Upper lobe of right lung (tissue), 1 donor: ENCODE results near the gene FEM1C. TPM values are rescaled to one million over a fixed set of nuclear protein-coding genes. Genes with fewer than 3 reads are reported as not detected.

Experiments
- ATAC-seq: fragments of 200-7000 bp; cut with Tn5 transposase; one replicate; pipeline ENCODE4 v1.9.1; 2020; ENCODE audit warnings: mild to moderate bottlenecking, moderate library complexity
- DNase-seq: peaks from one replicate; pipeline ENCODE4 v3.0.0-alpha.2; 2020
- H3K27ac ChIP-seq: fragments of 200-600 bp; one replicate; pipeline ENCODE4 v1.8.0; 2022
- H3K27me3 ChIP-seq: fragments of 200-600 bp; one replicate; pipeline ENCODE4 v1.8.0; 2022; ENCODE audit warnings: mild to moderate bottlenecking
- H3K36me3 ChIP-seq: fragments of 200-600 bp; one replicate; pipeline ENCODE4 v1.8.0; 2022
- H3K4me1 ChIP-seq: fragments of 200-600 bp; one replicate; pipeline ENCODE4 v1.8.0; 2022
- H3K4me3 ChIP-seq: fragments of 200-600 bp; one replicate; pipeline ENCODE4 v1.8.0; 2022; ENCODE audit warnings: mild to moderate bottlenecking
- H3K9me3 ChIP-seq: fragments of 200-600 bp; one replicate; pipeline ENCODE4 v1.8.0; 2022
- CTCF ChIP-seq: fragments of 200-600 bp; IDR thresholded peaks from one replicate; pipeline ENCODE4 v1.8.0; 2022; ENCODE audit warnings: antibody characterized with exemption
- intact Hi-C: fragments of 100-400 bp; cut with DNase I; formaldehyde crosslinking; loops from one replicate; pipeline ENCODE4 v1.11.0; 2022
- total RNA-seq: library from RNA; stranded (reverse); fragmentation: NEBNext Ultra II Directional; extraction: Animal tissue kit (Norgen Biotek cat#: 25700); gene quantifications from one replicate; pipeline ENCODE4 v1.2.1, GENCODE V29; 2021
- donor health status: DM: no; HTN: yes; CAD: no; lungs with severe emphysema.

Gene FEM1C
- total RNA-seq, 1 donor from 2014 or later, result 26.1 TPM

- no peak for DNase-seq
- H3K36me3 ChIP-seq, result no peaks in the 10 kb centered on the region
- TF ChIP-seq CTCF, result no peak
- no peaks in the 10 kb centered on the region for H3K27me3 ChIP-seq
- no peak overlapping the region for H3K27ac ChIP-seq
- intact Hi-C loops, result no loop called here
- no peak for ATAC-seq
- no peaks in the 10 kb centered on the region for H3K4me1 ChIP-seq
- no peaks in the 10 kb centered on the region for H3K9me3 ChIP-seq
- no peak overlapping the region for H3K4me3 ChIP-seq
Measured at GRCh38 chr5:115510145-115510645, 34.4 kb downstream of the FEM1C start.

- H3K4me1 ChIP-seq, result no peaks in the 10 kb centered on the region
- TF ChIP-seq CTCF, result no peak
- no peak for DNase-seq
- no peak overlapping the region for H3K27ac ChIP-seq
- no peaks in the 10 kb centered on the region for H3K27me3 ChIP-seq
- H3K4me3 ChIP-seq, result no peak overlapping the region
- no peaks in the 10 kb centered on the region for H3K9me3 ChIP-seq
- no peak for ATAC-seq
- intact Hi-C loops, result no loop called here
- H3K36me3 ChIP-seq, result no peaks in the 10 kb centered on the region
Measured at GRCh38 chr5:115509547-115509946, 35.0 kb downstream of the FEM1C start.

- intact Hi-C loops, result no loop called here
- no peaks in the 10 kb centered on the region for H3K36me3 ChIP-seq
- no peak overlapping the region for H3K4me3 ChIP-seq
- H3K27ac ChIP-seq, result no peak overlapping the region
- ATAC-seq, result no peak
- H3K9me3 ChIP-seq, result no peaks in the 10 kb centered on the region
- no peaks in the 10 kb centered on the region for H3K4me1 ChIP-seq
- no peak for DNase-seq
- H3K27me3 ChIP-seq, result no peaks in the 10 kb centered on the region
- no peak for TF ChIP-seq CTCF
Measured at GRCh38 chr5:115507681-115508080, 36.9 kb downstream of the FEM1C start.

- Histone ChIP-seq H3K4me3 (no peak overlapping the region), H3K27me3 (no peaks in the 10 kb centered on the region), H3K4me1 (no peaks in the 10 kb centered on the region), H3K27ac (no peak overlapping the region), H3K36me3 (no peaks in the 10 kb centered on the region), H3K9me3 (no peaks in the 10 kb centered on the region)
- DNase-seq (no peak), ATAC-seq (no peak)
- TF ChIP-seq CTCF, result no peak
- intact Hi-C loops, result no loop called here
Measured at GRCh38 chr5:115503420-115503819, 41.2 kb downstream of the FEM1C start.

GRCh38 chr5:115501464-115502210, 42.9 kb downstream of the FEM1C start:
- TF ChIP-seq CTCF, result no peak

More at GRCh38 chr5:115501464-115502210, 42.9 kb downstream of the FEM1C start:
- DNase-seq (no peak), ATAC-seq (no peak)
- H3K27ac ChIP-seq, result no peak overlapping the region
- intact Hi-C loops, result no loop called here
- no peak overlapping the region for H3K4me3 ChIP-seq
- H3K27me3 ChIP-seq, result no peaks in the 10 kb centered on the region
- no peaks in the 10 kb centered on the region for H3K9me3 ChIP-seq
- no peaks in the 10 kb centered on the region for H3K4me1 ChIP-seq
- no peaks in the 10 kb centered on the region for H3K36me3 ChIP-seq
